C4-2B (cell line): ENCODE data around the gene PPP6C.

Experiments
- CTCF ChIP-seq: fragments of 450-650 bp; conservative IDR thresholded peaks from 2 replicates; pipeline ENCODE4 v1.5.1; 2017; ENCODE audit warnings: mild to moderate bottlenecking
- ZFX ChIP-seq: fragments of 450-650 bp; IDR thresholded peaks from 2 replicates; pipeline ENCODE4 v1.6.1; 2017

DNA sequence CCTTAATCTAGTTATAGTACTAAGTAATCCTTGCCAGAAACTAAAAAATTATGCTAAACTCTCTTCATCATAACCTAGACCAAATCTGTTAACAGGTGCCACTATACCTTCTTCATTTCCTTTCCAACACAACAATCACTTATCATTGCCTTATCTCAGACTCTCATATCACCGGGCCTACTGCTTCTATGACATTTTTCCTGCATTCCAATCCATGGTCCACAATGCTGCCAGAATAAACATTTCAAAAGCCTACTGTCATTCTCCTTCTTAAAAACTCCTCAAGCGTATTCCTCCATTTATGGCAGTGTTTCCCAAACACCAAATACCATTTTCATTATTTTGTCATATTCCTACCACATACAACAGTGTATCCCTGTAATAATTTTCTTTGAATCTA, 6.5 kb downstream of the PPP6C start:
- TF ChIP-seq ZFX (no peak), CTCF (no peak)
